GM19351 (cell line): ENCODE measurements around the gene ITPR2.
"Not testable (repeated sequence)": the region's sequence is repeated elsewhere in the genome, so short reads cannot be mapped to it uniquely, and the experiment has no call there.

ENCODE experiments used
- ATAC-seq: cut with Tn5 transposase; IDR thresholded peaks from one replicate; pipeline ENCODE4 v1.9.1; 2021; ENCODE audit warnings: mild to moderate bottlenecking, moderate library complexity; ENCODE audit not compliant: unreplicated experiment

ITPR2 gene

DNA sequence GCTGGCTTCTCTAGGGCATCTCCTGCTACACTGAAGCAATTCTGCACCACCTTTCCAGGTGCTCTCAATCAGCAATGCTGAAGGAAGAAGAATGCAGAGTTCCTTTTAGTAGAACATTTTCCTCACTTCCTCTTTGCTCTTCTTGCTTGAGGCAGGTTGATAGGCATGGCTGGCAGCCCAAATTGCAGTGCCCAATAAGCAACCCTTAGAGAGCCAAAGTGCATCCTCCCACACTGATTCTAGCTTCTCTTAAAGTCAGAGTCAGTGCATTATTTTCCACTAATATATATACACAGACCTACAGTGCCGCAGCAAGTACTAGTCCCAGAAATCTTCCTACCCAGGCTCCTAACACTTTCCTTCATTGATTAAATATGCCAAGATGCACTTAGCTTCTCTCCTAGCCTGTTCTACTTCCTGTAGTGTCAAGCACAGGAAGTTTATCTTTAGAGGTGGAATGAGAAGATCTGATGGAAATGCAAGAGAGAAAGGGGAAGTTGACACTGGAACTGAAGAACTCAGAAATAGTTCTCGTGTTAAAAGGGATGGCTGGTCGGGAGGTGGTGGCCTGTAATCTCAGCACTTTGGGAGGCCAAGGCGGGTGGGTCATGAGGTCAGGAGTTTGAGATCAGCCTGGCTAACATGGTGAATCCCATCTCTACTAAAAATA lies 504.9 kb downstream of the ITPR2 start:
- peak; percentile 50 for ATAC-seq

DNA sequence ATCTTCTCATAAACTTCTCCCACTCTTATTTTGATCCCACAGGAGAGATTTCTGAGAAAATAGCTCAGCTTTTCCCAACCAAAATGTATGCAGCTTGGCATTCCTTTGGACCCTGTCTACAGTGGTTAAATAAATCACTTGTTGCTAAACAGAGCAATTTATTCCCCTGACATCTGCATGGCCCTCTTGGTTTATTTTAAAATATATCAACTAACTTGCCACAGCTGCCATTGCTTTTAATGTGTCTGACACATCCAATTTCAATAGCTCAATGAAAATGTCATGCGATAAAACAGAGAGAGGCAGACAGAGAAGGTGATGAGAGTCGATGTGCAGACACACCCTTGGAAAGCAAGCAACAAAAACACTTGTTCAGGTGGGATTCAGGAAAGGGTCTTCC lies 509.3 kb downstream of the ITPR2 start:
- ATAC-seq: no peak

DNA sequence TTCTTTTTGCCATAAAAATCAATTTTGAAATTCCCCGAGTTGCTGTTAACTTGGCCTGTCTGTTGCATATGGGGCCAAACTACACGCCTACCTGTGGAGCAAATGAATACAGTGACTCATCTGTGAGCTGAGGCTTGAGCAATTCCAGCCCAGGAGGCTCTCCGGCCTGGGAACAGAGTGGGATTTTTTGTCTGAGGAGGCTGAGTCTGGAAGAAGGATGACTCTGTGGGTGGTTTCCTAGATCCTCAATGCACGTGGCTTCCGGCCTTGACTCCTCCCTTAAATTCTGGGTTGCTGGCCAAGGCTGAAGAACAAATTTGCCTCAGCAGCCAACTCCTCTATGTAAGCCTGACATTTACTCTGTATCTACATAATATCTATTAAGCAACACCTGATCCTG lies 513.5 kb downstream of the ITPR2 start:
- no peak for ATAC-seq

DNA sequence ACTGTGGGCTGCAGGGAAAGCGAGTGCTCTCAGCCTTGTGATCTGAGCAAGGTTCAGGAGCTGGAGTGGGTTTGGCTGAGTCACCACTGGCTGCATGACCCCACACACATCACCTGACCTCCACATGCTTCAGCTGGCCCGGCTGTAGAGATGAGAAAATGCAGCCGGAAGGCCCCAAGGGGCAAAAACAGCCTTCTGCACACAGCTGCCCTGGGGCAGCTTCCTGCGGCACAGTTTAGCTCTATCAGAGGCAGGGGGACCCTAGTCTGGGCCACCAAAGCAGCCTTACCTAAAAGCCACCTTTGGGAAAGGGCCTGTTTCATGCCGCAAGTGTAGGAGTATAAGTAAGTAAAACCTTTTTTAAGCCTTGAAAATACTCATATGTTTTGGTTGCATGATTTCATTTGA lies 514.3 kb downstream of the ITPR2 start:
- ATAC-seq: peak; percentile 94

DNA sequence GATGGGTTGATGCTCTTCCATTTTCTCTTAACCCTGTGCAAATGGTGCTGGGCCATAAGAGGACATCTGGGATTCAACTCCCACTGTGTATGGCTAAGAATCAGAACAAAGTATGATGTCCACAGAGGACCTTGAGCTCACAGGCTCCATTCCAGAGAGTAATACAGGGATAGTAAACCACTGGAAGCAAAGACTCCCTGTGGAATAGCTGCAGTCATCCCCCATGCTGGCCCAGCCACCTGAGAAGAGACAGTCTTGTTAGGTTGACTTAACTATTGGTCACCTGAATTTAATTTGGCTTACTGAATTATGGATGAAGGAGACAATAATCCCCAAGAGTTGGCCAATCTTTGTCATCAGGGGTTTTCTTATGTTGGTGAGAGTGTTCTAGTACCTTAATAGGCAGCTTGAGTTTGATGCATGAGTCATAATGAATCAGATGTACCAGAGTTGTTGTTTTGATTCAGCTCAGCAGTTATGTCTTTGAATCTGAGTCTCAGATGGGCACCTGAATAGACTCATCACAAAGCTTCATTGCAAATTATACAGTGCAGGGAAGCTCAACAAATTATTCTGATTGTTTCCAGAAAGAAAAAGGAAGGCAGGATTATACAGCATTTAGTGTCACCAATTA lies 514.9 kb downstream of the ITPR2 start:
- peak; percentile 59 for ATAC-seq

DNA sequence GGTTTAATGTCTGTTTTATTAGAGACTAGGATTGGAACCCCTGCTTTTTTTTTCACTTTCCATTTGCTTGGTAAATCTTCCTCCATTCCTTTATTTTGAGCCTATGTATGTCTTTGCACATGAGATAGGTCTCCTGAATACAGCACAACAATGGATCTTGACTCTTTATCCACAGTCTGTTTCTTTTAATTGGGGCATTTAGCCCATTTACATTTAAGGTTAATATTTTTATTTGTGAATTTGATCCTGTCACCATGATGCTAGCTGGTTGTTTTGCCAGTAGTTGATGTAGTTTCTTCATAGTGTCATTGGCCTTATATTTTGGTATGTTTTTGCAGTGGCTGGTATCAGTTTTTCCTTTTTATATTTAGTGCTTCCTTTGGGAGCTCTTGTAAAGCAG lies 518.9 kb downstream of the ITPR2 start:
- not testable (repeated sequence) for ATAC-seq

DNA sequence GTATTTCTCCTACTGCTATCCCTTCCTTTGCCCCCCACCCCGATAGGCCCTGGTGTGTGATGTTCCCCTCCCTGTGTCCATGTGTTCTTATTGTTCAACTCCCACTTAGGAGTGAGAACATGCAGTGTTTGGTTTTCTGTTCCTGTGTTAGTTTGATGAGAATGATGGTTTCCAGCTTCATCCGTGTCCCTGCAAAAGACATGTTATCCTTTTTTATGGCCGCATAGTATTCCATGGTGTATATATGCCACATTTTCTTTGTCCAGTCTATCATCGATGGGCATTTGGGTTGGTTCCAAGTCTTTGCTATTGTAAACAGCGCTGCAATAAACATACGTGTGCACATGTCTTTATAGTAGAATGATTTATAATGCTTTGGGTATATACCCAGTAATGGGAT lies 522.5 kb downstream of the ITPR2 start:
- ATAC-seq: not testable (repeated sequence)

DNA sequence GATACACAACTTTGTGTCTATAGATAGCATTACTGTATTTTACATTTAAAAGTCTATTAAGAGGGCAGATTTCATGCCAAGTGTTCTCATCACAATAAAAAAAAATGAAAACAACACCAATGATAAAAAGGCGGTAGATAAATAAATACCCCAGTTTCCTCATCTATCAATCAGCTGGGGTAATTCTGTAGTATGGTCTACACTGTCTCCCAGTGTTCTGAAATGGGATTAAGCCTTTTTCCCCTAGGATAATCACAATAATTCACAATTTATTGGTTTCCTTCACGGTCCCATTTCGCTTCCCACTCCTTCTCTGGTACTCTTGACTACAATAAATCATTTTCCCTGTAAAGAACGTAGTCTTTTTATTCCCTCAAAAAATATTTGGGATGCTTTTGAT lies 523.4 kb downstream of the ITPR2 start:
- ATAC-seq: no peak

DNA sequence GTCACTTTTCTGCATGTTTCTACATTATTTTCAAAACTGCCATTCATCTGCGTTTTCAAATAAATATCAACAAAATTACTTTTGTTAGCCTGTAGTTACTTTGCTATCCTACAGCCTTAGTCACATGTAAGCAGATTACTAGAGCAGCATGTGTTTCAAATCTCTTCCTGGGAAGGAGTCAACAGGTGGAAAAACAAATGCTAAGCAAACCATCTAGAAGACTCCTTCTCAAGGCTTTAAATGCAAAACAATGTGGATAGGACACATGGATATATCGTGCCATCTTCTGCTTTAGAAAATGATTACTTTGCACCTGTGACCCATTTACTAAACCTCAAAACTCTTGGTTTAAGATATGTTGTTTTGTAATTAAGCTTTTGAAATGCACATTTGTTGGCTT lies 528.7 kb downstream of the ITPR2 start:
- no peak for ATAC-seq

DNA sequence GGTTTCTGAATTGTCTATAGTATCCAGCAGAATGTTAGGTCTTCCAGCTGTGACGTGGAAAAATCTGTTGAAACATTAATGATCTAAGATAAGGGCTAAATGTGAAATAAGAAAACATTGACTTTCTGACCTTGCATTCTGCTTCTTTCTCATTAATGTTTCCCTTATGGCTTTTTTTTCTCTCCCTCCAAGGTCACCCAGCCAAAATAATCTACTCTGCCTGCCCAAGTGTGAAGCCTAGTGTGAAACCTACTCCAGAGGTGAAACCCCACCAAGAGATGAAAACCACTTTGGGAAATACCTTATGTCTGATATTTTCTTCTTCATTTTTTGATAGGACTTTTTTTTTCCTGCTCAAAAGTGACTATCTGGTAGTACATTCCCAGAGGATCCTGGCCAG lies 529.6 kb downstream of the ITPR2 start:
- ATAC-seq: no peak

DNA sequence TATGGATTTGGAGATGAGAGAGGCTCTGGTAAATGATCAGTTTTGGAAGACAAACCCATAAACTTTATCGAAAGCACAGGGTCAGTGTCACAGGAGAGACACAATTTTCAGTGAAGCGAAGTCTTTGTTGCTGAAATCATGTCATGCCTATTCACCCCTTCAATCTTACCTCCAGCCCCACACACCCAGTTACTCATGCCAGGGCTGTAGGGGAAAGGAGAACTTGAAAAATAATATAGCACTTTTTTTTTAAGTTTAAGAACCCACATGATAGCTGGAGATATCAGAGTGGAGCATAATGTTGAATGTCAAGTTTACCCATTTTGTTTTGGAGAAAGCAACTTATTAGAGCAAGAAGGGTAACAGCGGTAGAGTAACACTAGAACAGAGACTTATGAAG lies 530.2 kb downstream of the ITPR2 start:
- no peak for ATAC-seq

DNA sequence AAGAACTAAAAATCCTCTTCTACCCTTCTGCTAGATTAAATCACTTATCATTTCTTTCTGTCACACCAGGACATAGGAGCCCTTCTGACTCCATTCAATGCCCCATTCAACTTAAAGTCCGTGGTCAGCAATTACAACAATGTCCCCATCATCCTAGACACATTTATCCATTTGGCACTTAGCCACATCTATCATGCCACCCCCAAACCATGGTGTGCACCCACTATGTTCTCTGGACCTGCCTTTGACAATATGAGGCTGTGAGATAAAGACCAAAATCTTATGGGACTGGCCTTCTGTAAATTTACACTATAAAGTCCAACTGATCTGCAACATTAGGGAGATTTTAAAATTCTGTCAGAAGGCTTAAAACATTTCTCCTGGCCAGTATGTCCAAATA lies 533.2 kb downstream of the ITPR2 start:
- no peak for ATAC-seq

DNA sequence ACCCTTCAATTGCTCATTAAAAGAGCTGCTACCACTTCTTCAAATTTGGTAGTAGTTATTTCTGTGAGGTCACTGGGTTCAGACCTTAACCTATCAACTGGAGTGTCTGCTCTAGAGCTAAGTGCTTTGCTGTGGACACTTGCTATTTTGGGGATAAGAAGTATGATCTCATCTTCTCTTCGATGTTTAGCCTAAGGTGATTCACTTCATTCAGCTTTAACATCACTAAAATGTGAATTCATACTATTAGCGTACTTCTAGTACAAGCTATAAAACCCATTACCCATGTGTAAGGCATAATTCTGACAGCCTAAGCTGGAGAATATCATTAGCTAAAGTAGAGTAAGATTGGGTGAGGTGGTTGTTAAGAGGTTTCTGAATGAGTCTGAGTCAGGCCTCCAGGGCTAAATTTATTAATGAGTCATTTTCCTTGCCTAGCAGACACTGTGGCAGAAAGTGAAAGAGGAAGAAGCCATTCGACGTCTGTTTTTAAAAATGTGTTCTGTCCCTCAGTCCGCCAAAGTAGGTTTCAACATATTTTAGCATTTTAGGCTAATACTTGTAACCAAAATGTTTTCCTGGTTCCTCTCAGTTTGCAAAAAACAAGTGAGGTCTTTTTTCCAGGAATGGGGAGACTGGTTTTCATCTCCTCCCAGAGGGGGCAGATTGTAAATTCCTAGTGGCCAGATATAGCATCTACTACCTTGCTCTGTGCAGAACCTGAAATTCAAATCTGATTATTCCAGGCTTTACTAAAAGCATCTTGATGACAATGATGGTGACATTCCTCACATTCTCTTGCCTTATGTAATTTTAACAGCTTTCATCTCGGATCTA lies 534.0 kb downstream of the ITPR2 start:
- ATAC-seq: peak; percentile 99

DNA sequence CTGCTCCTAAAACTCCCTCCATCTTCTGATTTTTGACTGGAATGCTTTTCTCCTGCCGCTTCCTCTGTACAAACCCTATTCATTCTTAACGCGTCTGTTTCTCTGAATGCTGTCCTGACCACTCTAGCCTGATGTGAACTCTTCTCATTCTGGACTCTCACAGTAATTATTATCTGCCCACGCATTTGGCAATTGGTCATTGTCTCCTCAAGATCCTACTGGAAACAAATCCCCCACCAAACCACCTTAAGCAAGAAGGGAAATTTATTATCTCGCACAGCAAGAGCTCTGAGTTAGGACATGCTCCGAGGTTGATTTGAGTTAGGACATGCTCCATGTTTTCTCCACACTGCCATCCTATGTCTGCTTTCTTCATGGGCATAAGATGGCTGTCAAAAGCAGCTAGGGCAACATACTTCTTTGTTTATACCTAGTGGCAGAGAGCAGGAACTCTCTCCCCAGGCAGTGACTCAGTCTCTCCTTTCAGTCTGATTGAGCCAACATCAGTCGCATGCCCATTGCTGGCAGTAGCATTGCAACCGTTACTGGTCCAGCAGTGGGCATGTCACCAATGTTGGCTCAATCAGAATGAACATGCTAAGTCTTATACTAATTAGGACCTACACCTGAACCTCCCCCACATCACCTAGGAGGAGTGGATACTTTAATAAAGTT lies 535.5 kb downstream of the ITPR2 start:
- ATAC-seq: no peak

DNA sequence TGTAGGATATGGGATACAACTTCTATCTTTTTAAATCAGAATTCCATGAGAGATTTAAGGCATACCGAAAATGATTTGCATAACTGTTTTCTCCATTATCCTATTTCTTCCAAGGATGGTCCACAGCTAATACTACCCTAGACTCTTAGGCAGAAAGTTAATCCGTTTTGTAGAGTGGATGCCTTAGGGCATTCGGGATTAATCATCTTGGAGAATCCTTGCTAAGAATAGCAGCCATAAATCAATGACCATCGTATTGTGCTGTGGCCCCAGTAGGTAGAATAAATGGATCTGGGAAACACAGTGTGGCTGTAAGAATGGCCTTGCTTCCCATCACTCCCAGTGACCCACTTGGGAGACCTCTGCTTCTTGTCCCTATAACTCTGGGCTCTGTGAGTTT lies 538.0 kb downstream of the ITPR2 start:
- ATAC-seq: no peak

DNA sequence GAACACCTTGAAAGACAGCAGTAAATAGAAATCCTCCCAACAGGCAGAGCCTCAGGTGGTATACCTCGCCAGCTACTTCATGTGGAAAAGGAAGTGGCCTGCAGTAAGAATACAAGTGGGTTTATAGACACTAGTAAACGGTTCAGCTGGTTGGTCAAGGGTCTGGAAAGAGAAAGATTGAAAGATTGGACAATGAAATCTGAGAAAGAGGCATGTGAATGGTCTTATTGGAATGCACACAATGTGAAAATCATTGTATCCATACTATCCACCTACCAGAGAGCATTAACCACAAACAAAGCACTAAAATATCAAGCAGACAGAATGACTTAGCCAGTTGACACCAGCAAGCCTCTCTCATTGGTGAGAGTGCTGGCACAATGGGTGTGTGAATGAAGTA lies 539.4 kb downstream of the ITPR2 start:
- ATAC-seq: no peak

DNA sequence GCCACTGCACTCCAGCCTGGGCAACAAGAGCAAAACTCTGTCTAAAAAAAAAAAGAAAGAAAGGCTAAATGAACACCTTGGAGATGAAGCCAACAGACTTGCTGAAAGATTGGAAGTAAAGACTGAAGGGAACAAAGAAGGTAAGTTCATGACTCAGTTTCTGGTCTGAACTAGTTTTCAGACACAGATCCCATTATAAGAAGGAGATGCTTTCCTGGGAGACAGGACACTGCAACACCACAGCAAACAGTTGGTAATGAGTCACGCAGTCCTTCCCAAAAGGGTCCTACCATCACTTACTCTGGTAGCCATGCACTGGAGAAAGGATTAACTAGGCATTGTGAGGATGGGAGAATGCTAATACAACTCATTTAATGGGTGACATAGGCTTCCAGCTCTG lies 540.4 kb downstream of the ITPR2 start:
- no peak for ATAC-seq

DNA sequence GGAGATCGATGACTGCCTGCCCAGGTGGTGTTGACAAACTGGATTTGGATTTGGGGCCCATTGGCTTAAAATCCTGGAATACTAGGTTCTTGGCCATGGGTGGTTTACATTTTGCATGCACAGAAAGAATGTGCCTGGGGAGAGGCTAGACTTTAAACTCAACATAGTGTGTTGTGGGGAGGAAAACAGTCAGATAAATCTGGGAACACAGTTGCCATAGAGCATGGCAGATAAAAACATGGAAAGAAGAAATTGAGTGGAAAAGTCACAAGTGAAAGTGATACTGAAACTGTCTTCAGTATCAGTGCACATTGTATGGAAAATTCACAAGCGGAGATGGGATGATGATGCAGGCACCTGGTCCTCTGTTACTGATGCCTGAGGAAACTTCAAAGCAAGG lies 542.4 kb downstream of the ITPR2 start:
- no peak for ATAC-seq

DNA sequence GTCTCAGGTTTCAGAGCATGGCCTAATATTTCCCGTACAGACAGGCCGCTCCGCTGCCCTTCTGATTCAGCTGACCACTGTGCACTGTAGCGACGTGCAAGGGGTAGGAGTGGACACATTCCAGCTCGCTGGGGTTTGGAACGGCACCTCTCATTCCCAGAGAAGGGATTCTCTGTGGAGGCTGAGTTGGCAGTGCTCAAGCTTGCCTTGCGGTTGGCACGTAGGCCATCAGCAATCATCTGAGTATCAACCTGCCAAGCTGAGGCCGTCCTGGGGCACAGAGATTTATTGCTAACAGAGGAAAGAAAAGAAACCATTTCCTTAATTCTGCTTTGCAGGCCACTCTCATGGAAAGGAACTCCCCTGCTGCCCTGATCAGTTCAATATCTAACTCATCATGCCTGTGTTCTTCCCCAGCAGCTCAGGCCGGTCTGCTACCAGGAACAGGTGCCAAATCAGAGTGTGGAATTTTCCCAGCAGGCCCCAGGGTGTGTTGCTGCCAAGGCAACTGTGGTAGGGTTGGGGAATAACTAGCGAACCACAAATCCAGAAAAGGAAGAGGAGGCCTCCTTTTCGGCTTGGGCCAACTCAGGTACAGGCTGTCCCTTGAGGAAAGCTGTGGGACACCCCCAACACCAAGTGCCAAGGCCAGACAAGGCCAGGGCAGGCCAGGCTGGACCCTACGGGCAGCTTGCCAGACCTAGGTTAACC lies 545.2 kb downstream of the ITPR2 start:
- no peak for ATAC-seq
